GM18861 (cell line): ENCODE results near the gene BRI3.

Experiments used
- ATAC-seq: cut with Tn5 transposase; IDR thresholded peaks from one replicate; pipeline ENCODE4 v1.9.1; 2021; ENCODE audit not compliant: unreplicated experiment

Gene BRI3

DNA sequence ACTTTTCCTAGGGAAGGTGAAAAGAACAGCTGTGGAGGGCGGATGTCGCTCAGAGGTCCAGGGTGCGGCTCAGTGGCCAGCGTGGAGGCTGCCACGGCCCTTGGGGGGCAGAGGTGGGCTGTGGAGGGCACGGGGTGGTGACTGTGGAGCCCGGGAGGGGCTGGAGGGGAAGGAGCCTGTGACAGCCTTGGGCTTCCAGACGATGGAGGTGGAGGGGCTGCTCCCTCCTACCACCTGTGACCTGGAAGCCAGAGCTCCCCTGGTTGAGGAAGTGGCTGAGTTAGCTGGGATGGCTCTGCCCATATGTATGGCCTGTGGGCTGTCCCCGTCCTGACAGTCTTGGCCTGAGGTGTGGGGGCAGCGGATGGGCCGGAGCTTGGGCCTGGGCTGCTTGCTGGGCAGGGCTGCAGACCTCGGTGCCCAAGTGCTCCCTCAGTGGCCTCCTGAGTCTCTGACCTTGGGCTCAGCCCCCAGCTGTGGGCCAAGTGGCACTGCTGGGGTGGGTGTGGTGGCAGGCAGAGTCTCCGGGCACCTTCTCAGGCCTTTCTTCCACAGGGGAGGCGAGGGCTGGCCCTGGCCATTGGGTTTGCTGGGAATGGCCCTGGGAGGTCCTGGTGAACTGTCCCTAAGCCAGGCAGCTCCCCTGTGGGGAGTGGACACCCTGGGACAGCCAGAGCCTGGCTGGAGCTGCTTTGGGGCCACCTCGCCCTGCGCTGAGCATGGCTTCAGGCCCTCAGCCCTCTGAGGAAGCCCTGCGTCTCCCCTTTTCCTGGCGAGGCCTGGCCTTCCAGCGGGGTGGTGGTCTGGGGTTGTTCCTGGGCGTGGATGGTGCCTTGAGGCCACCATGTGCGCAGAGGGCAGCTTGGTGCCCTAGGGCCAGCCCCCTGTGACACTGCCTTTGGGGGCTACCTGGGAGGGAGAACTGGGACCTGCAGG, 3.9 kb downstream of the BRI3 start:
- no peak for ATAC-seq

DNA sequence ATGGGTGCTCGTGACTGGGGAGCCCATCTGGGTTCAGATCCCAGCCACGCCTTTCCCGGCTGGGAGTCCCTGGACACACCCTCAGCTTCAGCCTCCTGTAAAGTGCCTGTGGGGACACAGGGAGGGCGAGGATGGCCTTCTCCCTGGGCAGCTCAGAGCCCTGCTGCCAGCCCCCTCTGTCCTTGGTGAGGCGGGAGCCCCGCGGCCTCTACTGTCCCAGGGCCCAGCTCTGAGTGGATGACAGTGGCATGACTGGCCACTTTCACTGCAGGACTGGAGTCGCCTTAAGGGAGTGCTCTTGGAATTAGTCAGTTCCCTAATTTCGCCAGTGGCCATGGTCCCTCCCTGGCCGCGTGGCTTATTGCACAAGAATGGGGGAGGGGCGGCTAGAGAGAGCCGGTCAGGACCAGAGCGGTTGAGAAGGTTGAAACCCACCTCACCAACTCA, 4.6 kb downstream of the BRI3 start:
- ATAC-seq, result no peak

- ATAC-seq, result no peak
These were observed 5.4 kb downstream of the BRI3 start for GRCh38 chr7:98286701-98287485.

GRCh38 chr7:98287486-98287959, 6.0 kb downstream of the BRI3 start:
- ATAC-seq, result no peak

DNA sequence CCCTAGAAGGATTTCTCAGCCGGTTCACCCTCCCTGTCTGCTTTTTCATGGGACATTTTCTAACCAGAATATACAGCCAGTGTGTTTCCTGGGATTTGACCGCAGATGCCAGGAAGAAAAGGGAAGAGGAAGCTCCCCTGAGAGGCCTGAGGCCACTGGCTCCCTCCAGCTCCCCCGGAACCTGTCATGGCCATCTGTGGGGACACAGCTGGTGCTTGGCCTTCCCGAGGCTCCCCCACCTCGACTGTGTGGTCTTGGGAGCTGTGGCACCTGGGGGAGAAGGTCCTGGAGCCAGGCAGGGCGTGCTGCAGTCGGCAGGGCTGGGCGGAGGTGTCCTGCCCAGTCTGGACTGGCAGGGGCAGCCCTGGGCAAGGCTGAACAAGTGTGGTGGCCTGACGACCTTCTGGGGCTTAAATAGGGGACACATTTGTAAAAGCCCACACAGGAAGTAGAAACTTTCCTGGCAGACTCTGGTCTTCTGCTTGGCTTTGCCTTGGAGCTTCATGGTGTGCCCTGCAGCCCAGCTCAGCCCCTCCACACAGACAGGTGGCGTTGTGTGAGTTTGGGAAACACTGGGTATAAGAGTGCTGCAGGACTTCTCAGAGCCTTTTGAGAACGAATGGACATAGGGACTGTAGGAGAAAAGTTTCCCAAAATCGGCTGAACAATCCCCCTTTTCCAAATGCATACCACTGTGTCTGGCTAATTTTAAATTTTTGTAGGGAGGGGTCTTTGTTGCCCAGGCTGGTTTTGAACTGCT, 6.8 kb downstream of the BRI3 start:
- ATAC-seq, result no peak

GRCh38 chr7:98289333-98289875, 7.9 kb downstream of the BRI3 start:
- ATAC-seq, result no peak

DNA sequence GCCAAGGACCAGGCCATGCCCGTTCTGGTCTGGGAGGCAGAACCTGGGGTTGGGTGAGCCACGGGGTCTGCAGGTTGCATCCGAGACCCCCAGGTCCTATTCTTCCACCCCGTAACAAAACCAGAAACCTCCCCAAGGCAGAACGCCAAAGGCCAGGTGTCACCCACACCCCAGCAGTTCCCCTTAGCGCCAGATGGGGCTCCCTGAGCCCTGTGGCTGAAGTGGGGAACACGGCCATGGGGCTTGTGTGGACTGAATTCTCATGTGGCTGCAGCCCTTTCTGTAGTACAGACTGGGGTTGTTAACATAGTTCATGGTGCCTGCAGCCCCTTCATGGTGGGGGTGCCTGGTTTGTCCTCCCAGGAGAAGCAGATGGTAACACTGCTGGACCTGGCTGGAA, 10.2 kb downstream of the BRI3 start:
- ATAC-seq, result no peak

GRCh38 chr7:98293265-98293664, 11.8 kb downstream of the BRI3 start:
- ATAC-seq, result no peak

- no peak for ATAC-seq
These were observed 12.3 kb downstream of the BRI3 start for GRCh38 chr7:98293746-98294145.

GRCh38 chr7:98294326-98294725, 12.8 kb downstream of the BRI3 start:
- ATAC-seq, result no peak

DNA sequence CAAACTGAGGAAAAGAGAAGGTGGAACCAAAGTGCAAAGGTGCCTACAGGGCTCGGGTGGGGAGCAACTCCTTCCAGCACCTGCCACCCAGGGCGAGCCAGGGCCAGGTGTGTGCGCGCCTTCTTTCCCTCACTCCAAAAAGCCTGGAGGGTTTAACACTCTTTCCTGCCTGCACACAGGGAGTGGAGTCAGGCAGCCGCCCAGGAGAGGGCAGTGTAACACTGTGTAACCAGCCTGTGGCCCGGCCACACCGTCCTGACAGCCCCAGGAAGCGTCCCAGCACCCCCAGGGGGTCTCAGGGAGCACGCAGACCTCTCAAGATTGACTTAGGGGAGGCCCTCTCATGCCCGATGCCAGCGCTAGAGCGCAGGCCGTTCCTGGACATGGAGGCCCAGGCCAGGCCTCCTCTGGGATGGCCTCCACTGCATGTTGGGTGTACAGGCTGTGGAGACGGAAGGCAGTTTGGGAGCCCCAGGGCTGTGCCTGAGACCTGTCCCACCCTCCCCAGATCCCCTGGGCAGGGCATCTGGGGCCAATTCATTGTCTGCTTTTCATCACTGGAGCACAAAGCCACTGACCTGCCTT, 13.4 kb downstream of the BRI3 start:
- peak; percentile 68 for ATAC-seq

GRCh38 chr7:98295467-98296192, 14.1 kb downstream of the BRI3 start:
- ATAC-seq, result no peak

GRCh38 chr7:98296833-98297232, 15.3 kb downstream of the BRI3 start:
- no peak for ATAC-seq

DNA sequence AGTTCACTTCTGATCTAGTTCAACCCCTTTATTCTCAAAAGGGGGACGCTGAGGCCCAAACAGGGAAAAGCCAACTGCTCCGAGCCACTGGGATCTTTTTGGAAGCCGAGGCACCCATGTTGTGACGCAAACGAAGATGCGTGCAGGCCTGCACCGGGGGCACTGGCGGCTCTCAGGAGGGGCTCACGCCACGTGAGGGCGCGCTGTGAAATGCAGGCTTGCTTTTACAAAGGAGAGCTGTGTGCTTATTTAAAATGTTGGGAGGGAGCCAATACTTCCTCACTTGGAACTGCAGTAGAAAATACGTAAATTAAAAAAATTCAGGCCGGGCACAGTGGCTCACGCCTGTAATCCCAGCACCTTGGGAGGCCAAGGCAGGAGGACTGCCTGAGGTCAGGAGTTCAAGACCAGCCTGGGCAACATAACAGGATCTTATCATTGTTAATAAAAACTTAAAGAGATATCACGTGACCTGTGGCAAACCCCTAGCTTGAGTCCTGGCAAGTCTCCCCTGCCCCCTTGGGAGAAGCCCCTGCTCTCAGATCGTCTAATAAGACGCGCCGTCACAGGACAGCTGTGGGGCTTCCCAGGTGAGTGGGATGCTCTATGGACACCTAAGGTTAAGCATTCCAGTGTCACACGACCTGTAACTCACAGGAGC, 16.3 kb downstream of the BRI3 start:
- no peak for ATAC-seq

GRCh38 chr7:98300595-98301372, 19.3 kb downstream of the BRI3 start:
- no peak for ATAC-seq

DNA sequence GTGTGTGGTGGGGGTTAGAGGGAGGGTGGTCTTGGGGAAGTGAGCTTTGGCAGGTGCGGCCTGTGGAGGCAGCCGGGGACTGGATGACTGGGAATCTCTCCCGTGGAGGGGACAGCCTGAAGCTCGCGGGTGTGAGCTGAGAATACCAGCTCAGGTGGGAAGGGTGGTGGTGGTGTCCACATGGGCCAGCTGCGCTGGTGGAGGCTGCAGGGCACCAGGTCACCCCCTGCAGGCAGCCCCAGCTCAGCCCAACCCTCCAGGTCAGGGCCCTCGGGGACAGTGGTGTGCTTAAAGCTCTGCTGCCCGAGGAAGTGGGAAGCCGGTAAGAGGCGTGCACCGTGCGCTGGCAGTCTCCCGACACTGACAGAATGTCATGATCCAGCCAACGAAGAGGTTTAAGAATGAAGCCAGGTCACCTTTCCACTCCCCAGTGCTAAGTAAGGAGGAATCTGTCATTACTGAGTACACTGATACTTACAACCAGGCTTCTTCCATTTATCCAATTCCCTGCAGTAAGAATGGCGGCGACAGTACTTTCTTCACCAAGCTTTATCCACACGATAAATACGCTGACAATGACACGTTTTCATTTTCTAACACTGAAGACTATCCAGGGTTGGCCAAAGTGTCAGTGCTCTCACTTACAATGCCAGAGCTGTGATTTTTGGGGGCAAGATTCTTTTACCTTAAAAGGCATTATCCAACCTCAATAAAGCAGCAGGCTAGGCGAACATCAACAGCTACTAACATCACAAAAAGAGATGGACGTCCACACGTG, 20.4 kb downstream of the BRI3 start:
- ATAC-seq, result no peak

DNA sequence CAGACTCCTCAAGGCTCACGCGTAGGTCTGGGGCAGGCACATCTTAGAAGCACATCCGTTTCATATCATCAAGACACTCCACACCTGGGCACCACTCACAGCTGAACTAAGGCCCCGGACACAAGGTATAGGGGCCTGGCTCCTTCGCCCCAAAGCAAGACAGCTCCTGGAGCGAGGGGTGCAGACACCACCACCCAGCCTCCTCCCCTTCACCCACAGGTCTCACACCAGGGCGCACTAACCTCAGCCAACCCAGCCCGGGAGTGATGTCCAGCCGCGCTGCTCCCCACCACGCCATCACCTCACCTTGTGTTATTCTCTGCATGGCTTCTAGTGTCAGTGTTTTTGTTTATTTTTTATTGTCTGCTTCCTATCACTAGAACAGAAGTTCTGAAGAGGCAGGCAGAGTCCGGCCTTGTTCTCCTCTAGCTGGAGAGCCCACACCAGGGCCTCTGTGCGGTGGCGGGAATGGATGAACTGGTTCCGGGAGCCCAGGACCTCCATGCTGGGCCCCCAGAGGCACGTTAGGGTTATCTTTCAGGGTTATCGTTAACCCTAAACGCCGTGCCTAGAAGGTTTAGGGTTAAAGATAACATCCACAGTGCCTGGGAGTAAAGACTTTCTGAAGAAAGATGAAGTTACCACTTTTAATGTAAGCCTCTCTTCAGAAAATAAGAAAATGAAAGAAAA, 21.8 kb downstream of the BRI3 start:
- ATAC-seq, result no peak
